SK-N-SH treated with all-trans-retinoic acid at 6 μM for 48 hours (cell line): ENCODE measurements around the gene FOXB1.
A peak's percentile ranks its signal among the peaks of the same experiment; 100 is the strongest.

Experiments
- ATAC-seq: fragments of 200-7000 bp; cut with Tn5 transposase; 3 replicates; pipeline ENCODE4 v1.9.1; 2020; ENCODE audit warnings: mild to moderate bottlenecking, moderate library complexity
- ARNTL ChIP-seq: fragments of 450-650 bp; formaldehyde crosslinking; IDR thresholded peaks from 2 replicates; pipeline ENCODE4 v1.5.0; 2020; ENCODE audit warnings: low read depth, mild to moderate bottlenecking, moderate library complexity, borderline replicate concordance
- BACH2 ChIP-seq: fragments of 250-450 bp; sonication (Bioruptor Pico); IDR thresholded peaks from 2 replicates; pipeline ENCODE4 v1.9.0; 2021; ENCODE audit warnings: mild to moderate bottlenecking, borderline replicate concordance
- CSDC2 ChIP-seq: fragments of 250-450 bp; sonication (Bioruptor Pico); IDR thresholded peaks from 2 replicates; pipeline ENCODE4 v1.5.0; 2020; ENCODE audit warnings: mild to moderate bottlenecking, moderate library complexity
- GLIS3 ChIP-seq: fragments of 250-450 bp; sonication (Bioruptor Pico); IDR thresholded peaks from 2 replicates; pipeline ENCODE4 v1.5.0; 2020; ENCODE audit warnings: mild to moderate bottlenecking, moderate library complexity
- ISL1 ChIP-seq: fragments of 250-450 bp; sonication (Bioruptor Pico); IDR thresholded peaks from 2 replicates; pipeline ENCODE4 v2.1.2; 2022; ENCODE audit warnings: mild to moderate bottlenecking, moderate library complexity
- OSR1 ChIP-seq: fragments of 250-450 bp; sonication (Bioruptor Pico); IDR thresholded peaks from 2 replicates; pipeline ENCODE4 v1.8.0; 2022; ENCODE audit warnings: moderate library complexity, mild to moderate bottlenecking, inconsistent platforms
- PPARA ChIP-seq: fragments of 250-450 bp; sonication (Bioruptor Pico); IDR thresholded peaks from 2 replicates; pipeline ENCODE4 v1.5.0; 2020; ENCODE audit warnings: mild to moderate bottlenecking, borderline replicate concordance
- RARB ChIP-seq: fragments of 250-450 bp; sonication (Bioruptor Pico); IDR thresholded peaks from 2 replicates; pipeline ENCODE4 v1.8.0; 2021; ENCODE audit warnings: mild to moderate bottlenecking, moderate library complexity
- SNAI2 ChIP-seq: fragments of 250-450 bp; sonication (Bioruptor Pico); IDR thresholded peaks from 2 replicates; pipeline ENCODE4 v1.5.0; 2020; ENCODE audit warnings: mild to moderate bottlenecking, moderate library complexity
- TOX ChIP-seq: fragments of 250-450 bp; sonication (Bioruptor Pico); IDR thresholded peaks from 2 replicates; pipeline ENCODE4 v1.8.0; 2021; ENCODE audit warnings: mild to moderate bottlenecking, moderate library complexity, borderline replicate concordance
- ZC3H10 ChIP-seq: fragments of 250-450 bp; sonication (Bioruptor Pico); IDR thresholded peaks from 2 replicates; pipeline ENCODE4 v1.5.1; 2021; ENCODE audit warnings: mild to moderate bottlenecking, moderate library complexity
- ZFP3 ChIP-seq: fragments of 250-450 bp; sonication (Bioruptor Pico); IDR thresholded peaks from 2 replicates; pipeline ENCODE4 v1.5.0; 2020; ENCODE audit warnings: mild to moderate bottlenecking, moderate library complexity
- ZFP30 ChIP-seq: fragments of 450-650 bp; formaldehyde crosslinking; IDR thresholded peaks from 2 replicates; pipeline ENCODE4 v1.5.0; 2022; ENCODE audit warnings: mild to moderate bottlenecking, moderate library complexity
- ZNF565 ChIP-seq: fragments of 450-650 bp; formaldehyde crosslinking; conservative IDR thresholded peaks from 2 replicates; pipeline ENCODE4 v1.5.0; 2020; ENCODE audit warnings: low read depth, mild to moderate bottlenecking, moderate library complexity
- ZNF70 ChIP-seq: fragments of 450-650 bp; formaldehyde crosslinking; IDR thresholded peaks from 2 replicates; pipeline ENCODE4 v1.5.0; 2020; ENCODE audit warnings: mild to moderate bottlenecking, moderate library complexity
- ZNF8 ChIP-seq: fragments of 450-650 bp; formaldehyde crosslinking; IDR thresholded peaks from 2 replicates; pipeline ENCODE4 v1.5.0; 2020; ENCODE audit warnings: mild to moderate bottlenecking, moderate library complexity
- TF ChIP-seq, protein P1 (sequence below): fragments of 250-450 bp; sonication (Bioruptor Pico); IDR thresholded peaks from 2 replicates; pipeline ENCODE4 v1.5.1; 2020; ENCODE audit warnings: low read depth, mild to moderate bottlenecking, moderate library complexity
- TF ChIP-seq, protein P2 (sequence below): fragments of 250-450 bp; sonication (Bioruptor Pico); IDR thresholded peaks from 2 replicates; pipeline ENCODE4 v1.8.0; 2020; ENCODE audit warnings: mild to moderate bottlenecking, moderate library complexity, borderline replicate concordance
- TF ChIP-seq, protein P3 (sequence below): fragments of 250-450 bp; sonication (Bioruptor Pico); IDR thresholded peaks from 2 replicates; pipeline ENCODE4 v1.8.0; 2021; ENCODE audit warnings: low read depth, mild to moderate bottlenecking, moderate library complexity, borderline replicate concordance
- TF ChIP-seq, protein P4 (sequence below): fragments of 250-450 bp; sonication (Bioruptor Pico); IDR thresholded peaks from 2 replicates; pipeline ENCODE4 v1.5.0; 2020; ENCODE audit warnings: mild to moderate bottlenecking, moderate library complexity
- TF ChIP-seq, protein P5 (sequence below): fragments of 250-450 bp; sonication (Bioruptor Pico); IDR thresholded peaks from 2 replicates; pipeline ENCODE4 v1.5.1; 2021; ENCODE audit warnings: mild to moderate bottlenecking, moderate library complexity

The FOXB1 gene

DNA sequence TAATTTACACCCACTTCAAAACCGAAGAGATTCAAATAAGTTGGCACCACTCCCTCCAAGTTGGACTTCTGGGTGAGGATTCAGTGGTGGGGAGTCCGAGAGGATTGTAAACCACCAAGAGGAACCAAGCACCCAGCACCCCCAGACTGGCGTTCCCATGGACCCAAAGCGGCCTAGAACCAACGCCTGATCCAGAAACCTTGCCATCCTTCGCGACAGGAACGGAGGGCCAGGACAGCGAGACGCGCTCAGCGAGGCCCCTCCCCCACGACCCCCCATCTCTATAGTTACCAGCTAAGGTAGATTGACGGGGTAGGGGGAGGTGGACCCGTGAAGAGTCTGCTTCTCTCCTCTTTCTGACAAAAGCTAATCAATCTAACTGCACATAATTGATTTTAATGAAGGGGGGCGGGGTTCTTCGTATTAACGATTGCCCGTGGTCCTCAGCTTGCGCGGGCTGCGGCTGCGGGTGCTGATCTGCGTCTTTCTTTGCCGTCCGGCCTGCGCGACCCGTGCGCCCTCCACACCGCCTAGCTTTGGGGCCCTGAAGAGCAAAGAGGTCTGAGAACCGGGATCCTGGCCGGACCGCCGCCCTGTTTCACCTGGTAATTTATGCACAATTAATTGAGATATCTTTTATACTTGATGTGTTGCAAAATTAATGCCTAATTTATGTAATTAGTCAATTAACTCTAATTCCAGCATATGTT is 10.9 kb upstream of the FOXB1 start (continued):
- TF ChIP-seq ZFP3 (CRISPR knock-in tag) (no peak), TOX (CRISPR knock-in tag) (no peak)

DNA sequence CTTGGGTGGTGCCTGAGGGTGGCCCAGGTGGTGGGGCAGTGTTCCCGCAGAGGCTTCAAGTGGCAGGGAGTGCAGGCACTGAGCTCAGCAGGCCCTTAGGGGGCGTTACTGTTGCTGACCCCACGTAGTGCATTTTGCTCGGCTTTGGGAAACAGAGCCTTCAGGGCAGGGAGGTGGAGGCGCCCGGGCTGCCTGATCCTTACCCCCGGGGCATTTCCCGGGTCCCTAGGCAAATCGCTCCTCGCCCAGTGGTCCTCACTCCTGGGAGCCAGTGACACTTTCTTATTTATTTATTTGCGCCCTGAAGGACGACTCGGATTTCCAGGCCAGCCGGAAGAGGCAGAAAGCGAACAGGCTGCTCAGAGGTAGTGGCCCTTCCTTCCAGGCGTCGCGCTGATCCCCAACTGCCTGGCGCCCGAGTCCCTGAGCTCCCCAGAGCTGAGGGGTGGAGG is 10.1 kb upstream of the FOXB1 start:
- ATAC-seq, result peak; percentile 42; the same call in 1 of the 3 replicates
- TF ChIP-seq, protein P1, sequence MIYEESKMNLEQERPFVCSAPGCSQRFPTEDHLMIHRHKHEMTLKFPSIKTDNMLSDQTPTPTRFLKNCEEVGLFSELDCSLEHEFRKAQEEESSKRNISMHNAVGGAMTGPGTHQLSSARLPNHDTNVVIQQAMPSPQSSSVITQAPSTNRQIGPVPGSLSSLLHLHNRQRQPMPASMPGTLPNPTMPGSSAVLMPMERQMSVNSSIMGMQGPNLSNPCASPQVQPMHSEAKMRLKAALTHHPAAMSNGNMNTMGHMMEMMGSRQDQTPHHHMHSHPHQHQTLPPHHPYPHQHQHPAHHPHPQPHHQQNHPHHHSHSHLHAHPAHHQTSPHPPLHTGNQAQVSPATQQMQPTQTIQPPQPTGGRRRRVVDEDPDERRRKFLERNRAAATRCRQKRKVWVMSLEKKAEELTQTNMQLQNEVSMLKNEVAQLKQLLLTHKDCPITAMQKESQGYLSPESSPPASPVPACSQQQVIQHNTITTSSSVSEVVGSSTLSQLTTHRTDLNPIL (CRISPR knock-in tag), result no peak

DNA sequence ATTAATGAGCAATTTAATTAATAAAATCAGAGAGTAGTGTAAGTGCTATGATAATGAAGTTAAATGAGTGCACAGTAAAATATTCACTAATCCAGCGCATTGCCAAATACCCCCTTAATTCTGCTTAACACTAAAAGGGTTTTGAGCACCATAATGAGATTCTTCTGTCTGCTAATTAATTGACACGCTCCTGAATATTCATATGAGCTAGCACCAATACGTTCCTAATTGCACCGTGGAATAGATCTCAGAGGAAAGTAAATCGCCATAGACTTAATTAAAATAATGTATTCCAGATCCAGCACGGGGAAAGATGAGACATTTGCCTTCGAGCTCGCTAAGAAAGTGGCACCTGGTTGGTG is 9.6 kb upstream of the FOXB1 start:
- no peak for TF ChIP-seq ZNF70 (CRISPR knock-in tag)
- no peak for TF ChIP-seq ZC3H10 (CRISPR knock-in tag)
- TF ChIP-seq ISL1, result no peak
- TF ChIP-seq GLIS3 (CRISPR knock-in tag), result no peak
- TF ChIP-seq ZFP30 (CRISPR knock-in tag), result no peak
- no peak for TF ChIP-seq RARB (CRISPR knock-in tag)
- TF ChIP-seq, protein P2, sequence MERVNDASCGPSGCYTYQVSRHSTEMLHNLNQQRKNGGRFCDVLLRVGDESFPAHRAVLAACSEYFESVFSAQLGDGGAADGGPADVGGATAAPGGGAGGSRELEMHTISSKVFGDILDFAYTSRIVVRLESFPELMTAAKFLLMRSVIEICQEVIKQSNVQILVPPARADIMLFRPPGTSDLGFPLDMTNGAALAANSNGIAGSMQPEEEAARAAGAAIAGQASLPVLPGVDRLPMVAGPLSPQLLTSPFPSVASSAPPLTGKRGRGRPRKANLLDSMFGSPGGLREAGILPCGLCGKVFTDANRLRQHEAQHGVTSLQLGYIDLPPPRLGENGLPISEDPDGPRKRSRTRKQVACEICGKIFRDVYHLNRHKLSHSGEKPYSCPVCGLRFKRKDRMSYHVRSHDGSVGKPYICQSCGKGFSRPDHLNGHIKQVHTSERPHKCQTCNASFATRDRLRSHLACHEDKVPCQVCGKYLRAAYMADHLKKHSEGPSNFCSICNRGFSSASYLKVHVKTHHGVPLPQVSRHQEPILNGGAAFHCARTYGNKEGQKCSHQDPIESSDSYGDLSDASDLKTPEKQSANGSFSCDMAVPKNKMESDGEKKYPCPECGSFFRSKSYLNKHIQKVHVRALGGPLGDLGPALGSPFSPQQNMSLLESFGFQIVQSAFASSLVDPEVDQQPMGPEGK (CRISPR knock-in tag), result no peak
- no peak for ATAC-seq

DNA sequence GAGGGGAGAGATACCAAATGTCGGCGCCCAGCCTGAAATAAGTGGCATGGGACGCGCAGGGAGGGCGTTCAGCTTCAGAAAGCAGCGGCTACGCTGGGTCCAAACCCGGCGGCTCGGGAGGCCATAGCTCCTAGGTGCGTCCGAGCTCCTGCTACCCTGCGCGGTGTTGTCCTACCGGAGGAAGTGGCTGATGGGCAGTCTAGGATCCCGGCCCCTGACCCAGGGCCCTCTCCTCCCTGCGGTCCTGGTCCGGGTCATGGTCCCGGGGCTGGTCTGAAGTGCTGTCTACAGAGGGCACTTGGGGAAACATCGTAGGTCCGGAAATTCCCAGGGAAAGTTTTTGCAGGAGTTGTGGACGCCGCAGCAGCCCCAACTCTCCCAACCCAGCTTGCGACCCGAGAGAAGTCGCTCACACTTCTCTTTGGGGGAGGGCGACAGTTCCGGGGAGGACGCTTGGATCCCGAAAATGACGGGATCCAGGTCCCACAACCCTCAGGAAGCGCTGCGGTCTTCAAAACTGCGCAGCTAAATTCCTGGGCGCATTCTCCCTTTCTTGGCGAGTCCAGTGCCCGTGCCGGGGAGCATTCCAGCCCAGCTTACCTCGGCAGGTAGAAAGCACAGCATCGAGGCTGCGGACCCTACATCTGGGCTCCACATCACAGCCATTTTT is 9.1 kb upstream of the FOXB1 start:
- TF ChIP-seq SNAI2 (CRISPR knock-in tag) (no peak), ISL1 (no peak), BACH2 (CRISPR knock-in tag) (no peak), ZFP3 (CRISPR knock-in tag) (no peak), ZFP30 (CRISPR knock-in tag) (no peak), TOX (CRISPR knock-in tag) (no peak), ZNF8 (no peak), ARNTL (CRISPR knock-in tag) (no peak), ZNF565 (CRISPR knock-in tag) (no peak), GLIS3 (CRISPR knock-in tag) (no peak), CSDC2 (CRISPR knock-in tag) (no peak), PPARA (no peak), ZNF70 (CRISPR knock-in tag) (no peak), OSR1 (CRISPR knock-in tag) (no peak), RARB (CRISPR knock-in tag) (no peak)
- TF ChIP-seq, protein P1 (CRISPR knock-in tag), result no peak
- TF ChIP-seq, protein P3, sequence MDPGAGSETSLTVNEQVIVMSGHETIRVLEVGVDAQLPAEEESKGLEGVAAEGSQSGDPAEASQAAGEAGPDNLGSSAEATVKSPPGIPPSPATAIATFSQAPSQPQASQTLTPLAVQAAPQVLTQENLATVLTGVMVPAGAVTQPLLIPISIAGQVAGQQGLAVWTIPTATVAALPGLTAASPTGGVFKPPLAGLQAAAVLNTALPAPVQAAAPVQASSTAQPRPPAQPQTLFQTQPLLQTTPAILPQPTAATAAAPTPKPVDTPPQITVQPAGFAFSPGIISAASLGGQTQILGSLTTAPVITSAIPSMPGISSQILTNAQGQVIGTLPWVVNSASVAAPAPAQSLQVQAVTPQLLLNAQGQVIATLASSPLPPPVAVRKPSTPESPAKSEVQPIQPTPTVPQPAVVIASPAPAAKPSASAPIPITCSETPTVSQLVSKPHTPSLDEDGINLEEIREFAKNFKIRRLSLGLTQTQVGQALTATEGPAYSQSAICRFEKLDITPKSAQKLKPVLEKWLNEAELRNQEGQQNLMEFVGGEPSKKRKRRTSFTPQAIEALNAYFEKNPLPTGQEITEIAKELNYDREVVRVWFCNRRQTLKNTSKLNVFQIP (CRISPR knock-in tag), result no peak
- TF ChIP-seq, protein P4, sequence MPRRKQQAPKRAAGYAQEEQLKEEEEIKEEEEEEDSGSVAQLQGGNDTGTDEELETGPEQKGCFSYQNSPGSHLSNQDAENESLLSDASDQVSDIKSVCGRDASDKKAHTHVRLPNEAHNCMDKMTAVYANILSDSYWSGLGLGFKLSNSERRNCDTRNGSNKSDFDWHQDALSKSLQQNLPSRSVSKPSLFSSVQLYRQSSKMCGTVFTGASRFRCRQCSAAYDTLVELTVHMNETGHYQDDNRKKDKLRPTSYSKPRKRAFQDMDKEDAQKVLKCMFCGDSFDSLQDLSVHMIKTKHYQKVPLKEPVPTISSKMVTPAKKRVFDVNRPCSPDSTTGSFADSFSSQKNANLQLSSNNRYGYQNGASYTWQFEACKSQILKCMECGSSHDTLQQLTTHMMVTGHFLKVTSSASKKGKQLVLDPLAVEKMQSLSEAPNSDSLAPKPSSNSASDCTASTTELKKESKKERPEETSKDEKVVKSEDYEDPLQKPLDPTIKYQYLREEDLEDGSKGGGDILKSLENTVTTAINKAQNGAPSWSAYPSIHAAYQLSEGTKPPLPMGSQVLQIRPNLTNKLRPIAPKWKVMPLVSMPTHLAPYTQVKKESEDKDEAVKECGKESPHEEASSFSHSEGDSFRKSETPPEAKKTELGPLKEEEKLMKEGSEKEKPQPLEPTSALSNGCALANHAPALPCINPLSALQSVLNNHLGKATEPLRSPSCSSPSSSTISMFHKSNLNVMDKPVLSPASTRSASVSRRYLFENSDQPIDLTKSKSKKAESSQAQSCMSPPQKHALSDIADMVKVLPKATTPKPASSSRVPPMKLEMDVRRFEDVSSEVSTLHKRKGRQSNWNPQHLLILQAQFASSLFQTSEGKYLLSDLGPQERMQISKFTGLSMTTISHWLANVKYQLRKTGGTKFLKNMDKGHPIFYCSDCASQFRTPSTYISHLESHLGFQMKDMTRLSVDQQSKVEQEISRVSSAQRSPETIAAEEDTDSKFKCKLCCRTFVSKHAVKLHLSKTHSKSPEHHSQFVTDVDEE (CRISPR knock-in tag), result no peak
- TF ChIP-seq, protein P5, sequence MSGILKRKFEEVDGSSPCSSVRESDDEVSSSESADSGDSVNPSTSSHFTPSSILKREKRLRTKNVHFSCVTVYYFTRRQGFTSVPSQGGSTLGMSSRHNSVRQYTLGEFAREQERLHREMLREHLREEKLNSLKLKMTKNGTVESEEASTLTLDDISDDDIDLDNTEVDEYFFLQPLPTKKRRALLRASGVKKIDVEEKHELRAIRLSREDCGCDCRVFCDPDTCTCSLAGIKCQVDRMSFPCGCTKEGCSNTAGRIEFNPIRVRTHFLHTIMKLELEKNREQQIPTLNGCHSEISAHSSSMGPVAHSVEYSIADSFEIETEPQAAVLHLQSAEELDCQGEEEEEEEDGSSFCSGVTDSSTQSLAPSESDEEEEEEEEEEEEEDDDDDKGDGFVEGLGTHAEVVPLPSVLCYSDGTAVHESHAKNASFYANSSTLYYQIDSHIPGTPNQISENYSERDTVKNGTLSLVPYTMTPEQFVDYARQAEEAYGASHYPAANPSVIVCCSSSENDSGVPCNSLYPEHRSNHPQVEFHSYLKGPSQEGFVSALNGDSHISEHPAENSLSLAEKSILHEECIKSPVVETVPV (CRISPR knock-in tag), result no peak
- ATAC-seq, result no peak
